Gastroesophageal sphincter (tissue), 4 donors: Measurements from ENCODE around the gene HEATR5B. TPM values are rescaled to one million over a fixed set of nuclear protein-coding genes. Genes with fewer than 3 reads are reported as not detected.

Experiments
- ATAC-seq: fragments of 150-250 bp; one replicate; pipeline ENCODE4 v1.9.1; 2016; ENCODE audit warnings: mild to moderate bottlenecking, moderate library complexity
- H3K27ac ChIP-seq, 4 donors: fragments of 200-600 bp; sonication (generic) in 3 of 4; 1 replicate in 3 of 4; 2 replicates in 1 of 4; pipeline ENCODE4 v1.5.1; 2016 to 2019
- H3K27me3 ChIP-seq: fragments of 200-600 bp; sonication (generic); one replicate; pipeline ENCODE4 v1.5.1; 2019
- H3K36me3 ChIP-seq, 2 donors: fragments of 200-600 bp; sonication (generic); one replicate each; pipeline ENCODE4 v1.5.1; 2019; ENCODE audit warnings: control low read depth in 1 of 2
- H3K4me1 ChIP-seq, 3 donors: fragments of 200-600 bp; sonication (generic); 1 replicate in 2 of 3; 2 replicates in 1 of 3; pipeline ENCODE4 v1.5.1; 2016 to 2019; ENCODE audit warnings: control low read depth in 2 of 3
- H3K4me3 ChIP-seq, 2 donors: fragments of 200-600 bp; sonication (generic); one replicate each; pipeline ENCODE4 v1.5.1; 2019; ENCODE audit warnings: mild to moderate bottlenecking in 1 of 2, moderate library complexity in 1 of 2
- H3K9me3 ChIP-seq, 3 donors: fragments of 200-600 bp; sonication (generic); one replicate each; pipeline ENCODE4 v1.5.1; 2017 to 2019; ENCODE audit warnings: control low read depth in 2 of 3
- EP300 ChIP-seq: sonication (generic); formaldehyde crosslinking; IDR thresholded peaks from one replicate; pipeline ENCODE4 v1.6.1; 2017; ENCODE audit warnings: antibody characterized with exemption, mild to moderate bottlenecking
- POLR2A ChIP-seq, 2 donors: fragments of 450-650 bp; IDR thresholded peaks; one replicate each; pipeline ENCODE4 v1.6.1; 2017; ENCODE audit warnings: antibody characterized with exemption in 2 of 2, mild to moderate bottlenecking in 2 of 2, moderate library complexity in 1 of 2
- POLR2AphosphoS5 ChIP-seq: sonication (generic); formaldehyde crosslinking; IDR thresholded peaks from one replicate; pipeline ENCODE4 v1.6.1; 2017; ENCODE audit warnings: antibody characterized with exemption
- WGBS, 2 donors: methylation state at CpG; one replicate each; pipeline ENCODE4 v1.1.5; 2018; ENCODE audit warnings: low coverage in 1 of 2; 5-methylcytosine and 5-hydroxymethylcytosine counted together
- total RNA-seq, 4 donors: library from RNA; depleted of rRNA; stranded (reverse); fragments of >200 nt; gene quantifications; one replicate each; pipeline ENCODE4 v1.1.0, GENCODE V29; 2016
- TF ChIP-seq, protein P1 (sequence below), 4 experiments: fragments of 200-600 bp in 2 of 4; fragments of 450-650 bp in 2 of 4; sonication (generic) in 1 of 4; IDR thresholded peaks; one replicate each; pipeline ENCODE4 v1.5.1; 2017 to 2019; ENCODE audit warnings: antibody characterized with exemption in 4 of 4, mild to moderate bottlenecking in 2 of 4, moderate library complexity in 2 of 4

HEATR5B gene
- total RNA-seq, 4 donors from 2014 or later: 17.6 to 32.1 (median 22.1) TPM

DNA sequence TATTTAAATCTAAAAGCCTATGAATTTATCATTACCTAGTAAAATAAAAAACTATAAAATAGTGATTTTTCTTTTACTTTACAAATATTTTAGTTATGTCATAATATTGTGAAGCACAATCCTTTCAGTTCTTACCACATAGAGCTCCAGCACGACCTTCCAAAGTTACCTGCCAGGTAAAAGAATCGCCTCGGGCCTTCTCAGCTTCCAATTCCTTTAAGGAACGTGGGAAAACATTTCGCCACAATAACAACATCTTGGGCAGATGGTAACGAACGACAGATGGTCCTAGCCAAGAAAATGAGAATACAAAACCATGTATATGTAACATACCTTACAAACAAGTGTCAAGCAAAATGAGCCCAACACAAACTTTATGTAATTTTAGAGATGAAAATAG, 23.7 kb downstream of the HEATR5B start:
- no peak overlapping the region for H3K4me3 ChIP-seq
- H3K4me1 ChIP-seq: no peaks in the 10 kb centered on the region
- no peak overlapping the region for H3K27ac ChIP-seq
- H3K27me3 ChIP-seq: no peaks in the 10 kb centered on the region
- peaks cover 5 to 97% of the 10 kb centered on the region in 2 donors for H3K36me3 ChIP-seq
- no peaks in the 10 kb centered on the region for H3K9me3 ChIP-seq
- no peak for TF ChIP-seq POLR2AphosphoS5
- TF ChIP-seq EP300: no peak
- TF ChIP-seq, protein P1, sequence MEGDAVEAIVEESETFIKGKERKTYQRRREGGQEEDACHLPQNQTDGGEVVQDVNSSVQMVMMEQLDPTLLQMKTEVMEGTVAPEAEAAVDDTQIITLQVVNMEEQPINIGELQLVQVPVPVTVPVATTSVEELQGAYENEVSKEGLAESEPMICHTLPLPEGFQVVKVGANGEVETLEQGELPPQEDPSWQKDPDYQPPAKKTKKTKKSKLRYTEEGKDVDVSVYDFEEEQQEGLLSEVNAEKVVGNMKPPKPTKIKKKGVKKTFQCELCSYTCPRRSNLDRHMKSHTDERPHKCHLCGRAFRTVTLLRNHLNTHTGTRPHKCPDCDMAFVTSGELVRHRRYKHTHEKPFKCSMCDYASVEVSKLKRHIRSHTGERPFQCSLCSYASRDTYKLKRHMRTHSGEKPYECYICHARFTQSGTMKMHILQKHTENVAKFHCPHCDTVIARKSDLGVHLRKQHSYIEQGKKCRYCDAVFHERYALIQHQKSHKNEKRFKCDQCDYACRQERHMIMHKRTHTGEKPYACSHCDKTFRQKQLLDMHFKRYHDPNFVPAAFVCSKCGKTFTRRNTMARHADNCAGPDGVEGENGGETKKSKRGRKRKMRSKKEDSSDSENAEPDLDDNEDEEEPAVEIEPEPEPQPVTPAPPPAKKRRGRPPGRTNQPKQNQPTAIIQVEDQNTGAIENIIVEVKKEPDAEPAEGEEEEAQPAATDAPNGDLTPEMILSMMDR (IDR thresholded peaks at IDR 0.05): no peak
- no peak for TF ChIP-seq POLR2A (IDR thresholded peaks at IDR 0.05)
- WGBS, 2 donors: 83 to 87% methylated on average over 7 of the region's 7 CpGs
- ATAC-seq: no peak

GRCh38 chr2:37059841-37060240, 24.3 kb downstream of the HEATR5B start:
- 86 to 87% methylated on average over 3 of the region's 3 CpGs for WGBS, 2 donors

DNA sequence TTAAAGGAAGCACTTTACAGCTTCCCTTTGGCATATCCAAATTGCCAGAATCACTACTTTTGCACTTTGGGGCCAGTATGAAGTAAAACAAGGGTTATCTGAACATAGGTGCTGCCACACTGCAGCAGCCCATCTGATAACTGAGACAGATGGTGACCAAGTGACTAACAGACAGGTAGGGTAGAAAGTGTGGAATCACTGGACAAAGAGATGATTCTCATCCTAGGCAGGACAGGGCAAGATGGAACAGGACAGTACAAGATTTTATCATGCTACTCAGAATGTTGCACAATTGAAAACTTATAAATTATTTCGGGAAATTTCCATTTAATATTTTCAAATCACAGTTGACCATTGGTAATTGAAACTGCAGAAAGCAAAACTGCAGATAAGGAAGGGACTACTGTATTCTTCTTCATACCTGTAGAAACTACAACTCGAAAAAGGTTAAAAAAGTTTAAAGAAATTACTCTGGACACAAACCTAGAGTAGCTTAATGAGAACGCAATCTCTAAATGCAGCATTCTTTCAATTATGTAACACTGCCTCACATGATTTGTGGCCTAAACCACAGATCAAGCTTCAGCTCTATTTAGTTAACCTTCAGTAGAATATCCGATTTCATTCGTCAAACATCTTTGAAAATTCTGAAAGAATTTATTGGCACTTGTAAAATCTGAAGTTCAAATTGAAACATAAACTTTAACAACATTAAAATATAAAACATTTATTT, 31.4 kb downstream of the HEATR5B start:
- H3K27me3 ChIP-seq: no peaks in the 10 kb centered on the region
- no peaks in the 10 kb centered on the region for H3K9me3 ChIP-seq
- peaks cover 0 to 93% of the 10 kb centered on the region in 2 donors for H3K36me3 ChIP-seq
- 88 to 95% methylated on average over 5 of the region's 5 CpGs for WGBS, 2 donors
- no peak for ATAC-seq
- no peak overlapping the region for H3K4me3 ChIP-seq
- no peak overlapping the region for H3K27ac ChIP-seq
- TF ChIP-seq EP300: no peak
- TF ChIP-seq, protein P1 (IDR thresholded peaks at IDR 0.05): no peak
- no peak for TF ChIP-seq POLR2A (IDR thresholded peaks at IDR 0.05)
- no peak for TF ChIP-seq POLR2AphosphoS5
- H3K4me1 ChIP-seq: no peaks in the 10 kb centered on the region

More at GRCh38 chr2:37059841-37060240, 24.3 kb downstream of the HEATR5B start:
- H3K9me3 ChIP-seq: no peaks in the 10 kb centered on the region
- H3K4me1 ChIP-seq: no peaks in the 10 kb centered on the region
- no peaks in the 10 kb centered on the region for H3K27me3 ChIP-seq
- no peak for ATAC-seq
- TF ChIP-seq, protein P1 (IDR thresholded peaks at IDR 0.05): no peak
- no peak for TF ChIP-seq EP300
- no peak for TF ChIP-seq POLR2AphosphoS5
- TF ChIP-seq POLR2A (IDR thresholded peaks at IDR 0.05): no peak
- no peak overlapping the region for H3K27ac ChIP-seq
- H3K36me3 ChIP-seq: peaks cover 3 to 97% of the 10 kb centered on the region in 2 donors
- H3K4me3 ChIP-seq: no peak overlapping the region

DNA sequence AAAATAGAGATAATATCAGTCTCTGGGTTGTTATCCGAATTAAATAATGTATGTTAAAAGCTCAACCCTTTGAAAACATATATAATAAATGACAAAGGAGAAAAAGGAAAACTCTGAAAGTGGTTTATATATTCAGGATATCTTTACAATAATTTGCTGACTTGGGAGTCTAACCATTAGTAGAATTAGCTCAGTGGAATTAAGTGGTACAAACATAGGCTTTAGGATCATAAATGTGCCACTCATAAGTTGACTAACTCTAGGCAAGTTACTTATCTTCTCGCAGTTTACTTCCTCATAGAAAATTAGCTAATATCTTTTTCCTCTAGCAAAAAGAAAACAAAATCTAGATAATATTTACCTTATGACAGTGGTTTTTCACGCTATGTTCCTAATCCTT, 44.6 kb downstream of the HEATR5B start:
- WGBS, 2 donors: 91 to 95% methylated on average over 3 of the region's 3 CpGs
- Histone ChIP-seq H3K4me3 (no peak overlapping the region), H3K27ac (no peak overlapping the region), H3K27me3 (no peaks in the 10 kb centered on the region), H3K36me3 (peaks cover 0 to 75% of the 10 kb centered on the region in 2 donors), H3K9me3 (no peaks in the 10 kb centered on the region), H3K4me1 (no peaks in the 10 kb centered on the region)
- ATAC-seq: no peak
- no peak for TF ChIP-seq POLR2AphosphoS5
- TF ChIP-seq, protein P1 (IDR thresholded peaks at IDR 0.05): no peak
- TF ChIP-seq POLR2A (IDR thresholded peaks at IDR 0.05): no peak
- no peak for TF ChIP-seq EP300

GRCh38 chr2:37037771-37038170, 46.4 kb downstream of the HEATR5B start:
- TF ChIP-seq, protein P1 (IDR thresholded peaks at IDR 0.05): no peak
- TF ChIP-seq POLR2AphosphoS5: no peak
- Histone ChIP-seq H3K9me3 (no peaks in the 10 kb centered on the region), H3K27ac (no peak overlapping the region), H3K27me3 (no peaks in the 10 kb centered on the region), H3K4me1 (no peaks in the 10 kb centered on the region), H3K4me3 (no peak overlapping the region), H3K36me3 (peaks cover 0 to 78% of the 10 kb centered on the region in 2 donors)
- 88 to 93% methylated on average over 2 of the region's 2 CpGs for WGBS, 2 donors
- ATAC-seq: no peak
